ENCODE data around the gene MORC2. TPM values are rescaled to one million over a fixed set of nuclear protein-coding genes. Genes with fewer than 3 reads are reported as not detected.

Gene MORC2
- total RNA-seq, 4 donors from 2014 or later: 9.5 to 24.0 (median 13.1) TPM

DNA sequence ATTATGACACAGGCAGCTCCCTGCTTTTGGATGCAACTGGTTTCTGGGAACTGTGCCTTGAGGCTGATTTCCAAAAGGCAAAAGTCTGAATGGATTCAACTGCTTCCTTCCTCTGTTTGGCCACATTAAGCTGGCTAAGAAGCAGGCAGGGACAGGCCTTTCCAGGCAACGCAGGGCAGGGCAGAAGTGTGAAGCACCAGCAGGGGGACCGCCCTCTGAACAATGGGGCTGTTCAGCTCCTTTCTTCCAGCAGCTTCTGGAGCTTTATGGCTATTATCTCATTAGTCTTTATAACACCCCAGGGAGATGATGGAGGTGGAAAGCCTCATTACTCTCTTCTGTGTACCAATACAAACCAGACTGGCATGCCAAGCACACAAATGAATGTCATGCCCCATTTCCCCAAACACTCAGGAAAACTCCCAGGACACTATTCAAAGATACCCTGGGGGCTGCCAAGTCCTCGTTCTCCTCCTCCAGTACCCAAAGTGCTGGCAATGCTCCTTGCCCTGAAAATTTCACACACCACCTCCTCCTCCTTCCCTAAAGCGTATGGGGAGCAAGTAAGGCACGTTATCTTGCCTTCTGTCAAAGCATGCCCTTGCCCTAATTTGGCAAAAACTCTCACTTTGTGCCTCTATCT, 21.3 kb downstream of the MORC2 start:
- Histone ChIP-seq H3K4me1 (peaks cover 24 to 82% (median 53%) of the 10 kb centered on the region in 3 donors), H3K9me3 (no peaks in the 10 kb centered on the region), H3K36me3 (peaks cover 8 to 85% (median 19%) of the 10 kb centered on the region in 3 donors), H3K27ac (peak overlapping the region; percentile 61 to 90 (median 81)), H3K4me3 (no peak overlapping the region), H3K27me3 (no peaks in the 10 kb centered on the region)
- no peak for TF ChIP-seq POLR2A (IDR thresholded peaks at IDR 0.05)
- TF ChIP-seq, protein P1, sequence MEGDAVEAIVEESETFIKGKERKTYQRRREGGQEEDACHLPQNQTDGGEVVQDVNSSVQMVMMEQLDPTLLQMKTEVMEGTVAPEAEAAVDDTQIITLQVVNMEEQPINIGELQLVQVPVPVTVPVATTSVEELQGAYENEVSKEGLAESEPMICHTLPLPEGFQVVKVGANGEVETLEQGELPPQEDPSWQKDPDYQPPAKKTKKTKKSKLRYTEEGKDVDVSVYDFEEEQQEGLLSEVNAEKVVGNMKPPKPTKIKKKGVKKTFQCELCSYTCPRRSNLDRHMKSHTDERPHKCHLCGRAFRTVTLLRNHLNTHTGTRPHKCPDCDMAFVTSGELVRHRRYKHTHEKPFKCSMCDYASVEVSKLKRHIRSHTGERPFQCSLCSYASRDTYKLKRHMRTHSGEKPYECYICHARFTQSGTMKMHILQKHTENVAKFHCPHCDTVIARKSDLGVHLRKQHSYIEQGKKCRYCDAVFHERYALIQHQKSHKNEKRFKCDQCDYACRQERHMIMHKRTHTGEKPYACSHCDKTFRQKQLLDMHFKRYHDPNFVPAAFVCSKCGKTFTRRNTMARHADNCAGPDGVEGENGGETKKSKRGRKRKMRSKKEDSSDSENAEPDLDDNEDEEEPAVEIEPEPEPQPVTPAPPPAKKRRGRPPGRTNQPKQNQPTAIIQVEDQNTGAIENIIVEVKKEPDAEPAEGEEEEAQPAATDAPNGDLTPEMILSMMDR (IDR thresholded peaks at IDR 0.05): peak in 4 of 6 experiments; percentile 6 to 64 (median 52)
- DNase-seq: no peak
- WGBS, 2 donors: 17 to 22% methylated on average over 5 of the region's 5 CpGs
- intact Hi-C loops (cut with DNase I): loop anchor here (5.0 kb wide), 1 partner anchor 135 kb away; the partner anchor contains the start of gene SMTN

DNA sequence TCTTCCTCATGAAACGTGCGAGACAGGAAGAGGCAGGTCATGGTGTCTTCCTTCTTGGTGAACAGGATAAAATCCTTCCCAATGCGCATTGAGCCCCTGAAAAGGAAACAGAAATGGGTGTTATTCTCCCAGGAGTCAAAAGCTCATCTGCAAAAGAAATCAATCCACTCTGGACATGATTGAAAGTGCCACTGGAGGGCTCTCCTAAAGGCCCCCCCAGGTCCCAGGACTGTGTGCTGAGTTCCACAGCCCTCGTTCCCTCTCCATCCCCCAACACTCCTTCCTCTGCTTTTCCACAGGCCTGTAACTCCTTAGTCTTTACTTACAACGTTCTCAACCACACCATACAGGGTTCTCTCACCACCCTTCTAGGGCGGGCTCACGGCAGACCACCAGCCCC, 22.2 kb downstream of the MORC2 start:
- 62 to 70% methylated on average over 5 to 7 of the region's 7 CpGs for WGBS, 2 donors
- Histone ChIP-seq H3K4me1 (peaks cover 24 to 82% (median 53%) of the 10 kb centered on the region in 3 donors), H3K36me3 (peaks cover 17 to 85% (median 24%) of the 10 kb centered on the region in 3 donors), H3K27me3 (no peaks in the 10 kb centered on the region), H3K27ac (peak overlapping the region; percentile 61 to 90 (median 81)), H3K4me3 (no peak overlapping the region), H3K9me3 (no peaks in the 10 kb centered on the region)
- no peak for DNase-seq
- intact Hi-C loops (cut with DNase I): loop anchor here (5.0 kb wide), 1 partner anchor 136 kb away; the partner anchor contains the start of gene SMTN
- TF ChIP-seq POLR2A (IDR thresholded peaks at IDR 0.05): no peak
- TF ChIP-seq, protein P1 (IDR thresholded peaks at IDR 0.05): no peak

DNA sequence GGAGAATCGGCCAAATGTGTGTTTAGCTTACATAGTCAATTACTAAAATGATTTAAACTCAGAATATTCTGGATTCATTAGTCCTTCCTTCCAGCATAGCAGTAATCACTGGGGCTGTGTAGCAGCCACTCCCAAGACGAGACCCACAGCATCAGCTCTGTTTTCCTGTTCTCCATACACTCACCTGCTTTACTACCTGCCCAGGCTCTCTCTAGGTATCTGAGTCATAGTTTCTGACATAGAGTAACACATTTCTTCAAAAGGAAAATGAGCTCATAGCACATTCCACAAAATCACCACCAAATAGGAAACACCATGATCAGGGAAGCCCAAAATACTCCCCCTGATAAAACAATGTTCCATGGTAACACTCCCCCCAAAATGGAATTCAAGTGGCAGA, 22.9 kb downstream of the MORC2 start:
- TF ChIP-seq, protein P1 (IDR thresholded peaks at IDR 0.05): no peak
- no peak for TF ChIP-seq POLR2A (IDR thresholded peaks at IDR 0.05)
- peaks cover 24 to 79% (median 53%) of the 10 kb centered on the region in 3 donors for H3K4me1 ChIP-seq
- 50 to 63% methylated on average over 2 of the region's 2 CpGs for WGBS, 2 donors
- no peaks in the 10 kb centered on the region for H3K27me3 ChIP-seq
- no peak overlapping the region for H3K4me3 ChIP-seq
- intact Hi-C loops (cut with DNase I): loop anchor here (5.0 kb wide), 1 partner anchor 137 kb away; the partner anchor contains the start of gene SMTN
- no peak for DNase-seq
- peak overlapping the region in 2 of 4 donors; percentile 84 to 90 for H3K27ac ChIP-seq
- H3K36me3 ChIP-seq: peaks cover 19 to 85% (median 31%) of the 10 kb centered on the region in 3 donors
- H3K9me3 ChIP-seq: no peaks in the 10 kb centered on the region

DNA sequence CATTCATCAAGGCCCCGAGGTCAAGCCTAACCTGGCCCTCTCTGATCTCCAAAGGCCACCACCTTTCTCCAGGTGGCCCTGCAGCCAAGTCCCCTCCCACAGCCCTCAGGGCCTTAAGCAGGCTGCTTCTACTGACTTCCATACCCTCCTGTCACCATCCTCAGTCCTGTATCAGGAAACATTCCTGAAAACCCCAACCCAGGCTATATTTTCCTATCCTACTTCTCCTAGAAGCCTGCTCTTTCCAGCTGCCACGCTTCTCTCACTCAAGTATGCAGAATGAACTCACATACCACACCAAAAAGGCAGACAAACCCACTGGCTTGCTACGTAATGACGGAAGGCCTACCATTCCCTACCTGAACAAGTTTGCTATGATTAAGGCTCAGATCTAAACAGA, 23.6 kb downstream of the MORC2 start:
- TF ChIP-seq, protein P1 (IDR thresholded peaks at IDR 0.05): no peak
- TF ChIP-seq POLR2A (IDR thresholded peaks at IDR 0.05): no peak
- H3K27me3 ChIP-seq: no peaks in the 10 kb centered on the region
- DNase-seq: no peak
- intact Hi-C loops (cut with DNase I): loop anchor here (5.0 kb wide), 1 partner anchor 137 kb away; the partner anchor contains the start of gene SMTN
- H3K27ac ChIP-seq: peak overlapping the region in 2 of 4 donors; percentile 84 to 90
- H3K9me3 ChIP-seq: no peaks in the 10 kb centered on the region
- H3K36me3 ChIP-seq: peaks cover 19 to 85% (median 35%) of the 10 kb centered on the region in 3 donors
- peaks cover 24 to 79% (median 48%) of the 10 kb centered on the region in 3 donors for H3K4me1 ChIP-seq
- 90 to 95% methylated on average over 4 of the region's 4 CpGs for WGBS, 2 donors
- H3K4me3 ChIP-seq: no peak overlapping the region

DNA sequence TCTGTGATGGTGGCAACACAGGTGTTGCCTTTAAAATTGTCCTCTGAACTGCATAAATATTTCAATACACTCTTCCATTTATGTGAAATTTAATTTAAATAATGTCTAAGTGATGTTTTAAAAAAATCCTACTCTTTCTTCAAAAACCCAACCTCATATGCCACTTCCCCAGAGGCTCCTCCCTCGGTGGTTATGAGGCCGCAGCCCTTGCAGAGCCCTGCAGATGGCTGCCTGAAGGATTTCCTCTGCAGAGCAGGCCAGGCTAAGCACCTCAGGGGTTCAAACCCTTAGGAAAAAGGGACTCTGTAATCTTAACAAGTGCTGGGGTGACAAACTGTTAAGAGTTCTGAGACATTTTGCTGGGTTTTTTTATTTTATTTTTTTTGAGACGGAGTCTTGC, 25.2 kb downstream of the MORC2 start:
- H3K36me3 ChIP-seq: peaks cover 19 to 85% (median 34%) of the 10 kb centered on the region in 3 donors
- WGBS, 2 donors: 63 to 79% methylated on average over 2 to 3 of the region's 3 CpGs
- TF ChIP-seq, protein P1 (IDR thresholded peaks at IDR 0.05): no peak
- TF ChIP-seq POLR2A (IDR thresholded peaks at IDR 0.05): no peak
- H3K4me1 ChIP-seq: peaks cover 28 to 79% (median 32%) of the 10 kb centered on the region in 3 donors
- no peak for DNase-seq
- intact Hi-C loops (cut with DNase I): no loop called here
- H3K27ac ChIP-seq: no peak overlapping the region
- H3K4me3 ChIP-seq: no peak overlapping the region
- H3K27me3 ChIP-seq: no peaks in the 10 kb centered on the region
- H3K9me3 ChIP-seq: no peaks in the 10 kb centered on the region

Measured in esophagus squamous epithelium (tissue), 5 donors.